Globus pallidus (tissue), 1 donor: ENCODE measurements around the gene RTN4RL1.
"Not testable (repeated sequence)": the region's sequence is repeated elsewhere in the genome, so short reads cannot be mapped to it uniquely, and the experiment has no call there.

ENCODE experiments used
- DNase-seq: peaks from one replicate; pipeline ENCODE4 v3.0.0-alpha.2; 2015; ENCODE audit warnings: low spot score

The RTN4RL1 gene

GRCh38 chr17:1895479-1895878, 129.7 kb downstream of the RTN4RL1 start:
- DNase-seq: not testable (repeated sequence)

GRCh38 chr17:1894753-1895339, 130.3 kb downstream of the RTN4RL1 start:
- DNase-seq: no peak

- no peak for DNase-seq
Measured at GRCh38 chr17:1890758-1891450, 134.2 kb downstream of the RTN4RL1 start.

GRCh38 chr17:1888741-1889140, 136.4 kb downstream of the RTN4RL1 start:
- no peak for DNase-seq
